GM23248 (cell line): ENCODE measurements around the gene IRX2.

ENCODE experiments used
- EZH2 ChIP-seq: fragments of 200-600 bp; sonication (generic); IDR thresholded peaks from 2 replicates; pipeline ENCODE4 v1.6.1; 2018; ENCODE audit warnings: antibody characterized with exemption, mild to moderate bottlenecking; ENCODE audit not compliant: insufficient read depth, poor library complexity, severe bottlenecking
- EZH2phosphoT487 ChIP-seq: fragments of 200-600 bp; sonication (generic); IDR thresholded peaks from 2 replicates; pipeline ENCODE4 v1.6.1; 2018; ENCODE audit warnings: antibody characterized with exemption, moderate library complexity, mild to moderate bottlenecking, low read depth; ENCODE audit not compliant: insufficient read depth

GRCh38 chr5:2740051-2740875 is 11.2 kb downstream of the IRX2 start:
- TF ChIP-seq EZH2 (no peak), EZH2phosphoT487 (no peak)
